Left kidney (tissue), 2 donors: ENCODE measurements around the gene CDC123. TPM values are rescaled to one million over a fixed set of nuclear protein-coding genes. Genes with fewer than 3 reads are reported as not detected.
"Not testable (repeated sequence)": the region's sequence is repeated elsewhere in the genome, so short reads cannot be mapped to it uniquely, and the experiment has no call there.

ENCODE experiments used
- DNase-seq: peaks from one replicate; pipeline ENCODE4 v3.0.0-alpha.2; 2013
- polyA plus RNA-seq: library from polyadenylated mRNA; unstranded; fragments of 120-200 nt; gene quantifications from one replicate; pipeline ENCODE4 v1.2.1, GENCODE V29; 2013; ENCODE audit not compliant: insufficient read length

Gene CDC123
- polyA plus RNA-seq, 1 donor: 132 TPM

DNA sequence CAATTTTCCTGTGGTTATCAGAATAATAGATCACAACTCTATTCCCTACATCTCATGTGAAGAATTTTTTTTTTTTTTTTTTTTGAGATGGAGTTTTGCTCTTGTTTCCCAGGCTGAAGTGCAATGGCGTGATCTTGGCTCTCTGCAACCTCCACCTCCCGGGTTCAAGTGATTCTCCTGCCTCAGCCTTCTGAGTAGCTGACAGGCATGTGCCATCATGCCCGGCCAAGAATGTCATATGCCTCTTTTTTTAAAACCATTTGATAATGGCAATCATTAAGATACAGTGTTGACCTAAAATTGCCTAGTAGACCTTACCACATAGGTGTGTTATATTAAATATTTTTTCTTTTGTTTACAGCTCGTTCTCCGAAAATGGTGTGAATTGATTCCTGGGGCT, 38.7 kb downstream of the CDC123 start:
- DNase-seq: not testable (repeated sequence)

DNA sequence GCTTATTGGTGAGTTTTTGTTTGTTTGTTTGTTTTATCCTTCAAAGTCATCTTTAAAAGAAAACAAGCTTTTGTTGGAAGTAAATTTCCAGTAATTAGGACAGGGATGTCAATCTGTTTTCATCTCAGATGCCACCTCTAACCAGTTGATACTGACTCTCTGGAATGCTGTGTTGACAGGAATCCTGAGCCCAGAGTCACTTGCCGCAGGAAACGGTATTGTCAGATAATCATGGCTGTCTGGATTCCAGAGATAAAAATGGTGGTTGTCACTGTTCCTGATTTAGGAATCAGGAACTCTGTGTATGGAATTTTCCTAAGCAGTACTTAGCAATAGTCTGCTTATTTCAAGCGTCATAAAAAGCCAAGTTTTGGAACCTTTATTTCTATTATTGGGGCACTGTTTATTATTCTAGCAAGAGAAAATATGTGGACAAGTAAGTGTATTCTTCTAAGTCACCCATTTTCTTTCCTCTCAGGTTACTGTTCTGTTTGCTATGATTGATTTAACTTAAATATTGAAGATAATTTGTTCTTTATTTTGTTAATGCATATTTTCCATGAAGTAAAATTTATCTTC, 39.2 kb downstream of the CDC123 start:
- DNase-seq: no peak

DNA sequence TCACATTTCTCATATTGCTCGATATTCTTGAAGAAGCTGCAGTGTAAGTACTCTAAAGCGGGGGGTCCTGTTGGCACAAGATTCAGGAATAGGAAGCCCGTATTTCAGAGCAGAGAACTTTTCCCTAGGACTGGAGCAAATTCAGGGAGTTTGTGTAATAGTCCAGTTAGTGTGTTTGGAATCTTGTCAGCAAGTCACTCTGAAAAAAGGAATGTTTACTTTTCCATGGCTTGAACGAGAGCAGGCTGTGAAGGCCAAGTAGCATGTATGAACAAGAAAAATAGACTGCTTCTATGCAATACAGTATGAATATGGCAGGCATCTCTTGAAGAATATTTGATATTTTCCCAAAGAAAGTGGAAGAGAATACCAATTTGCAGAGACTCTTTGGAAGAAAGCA, 39.8 kb downstream of the CDC123 start:
- DNase-seq: no peak

DNA sequence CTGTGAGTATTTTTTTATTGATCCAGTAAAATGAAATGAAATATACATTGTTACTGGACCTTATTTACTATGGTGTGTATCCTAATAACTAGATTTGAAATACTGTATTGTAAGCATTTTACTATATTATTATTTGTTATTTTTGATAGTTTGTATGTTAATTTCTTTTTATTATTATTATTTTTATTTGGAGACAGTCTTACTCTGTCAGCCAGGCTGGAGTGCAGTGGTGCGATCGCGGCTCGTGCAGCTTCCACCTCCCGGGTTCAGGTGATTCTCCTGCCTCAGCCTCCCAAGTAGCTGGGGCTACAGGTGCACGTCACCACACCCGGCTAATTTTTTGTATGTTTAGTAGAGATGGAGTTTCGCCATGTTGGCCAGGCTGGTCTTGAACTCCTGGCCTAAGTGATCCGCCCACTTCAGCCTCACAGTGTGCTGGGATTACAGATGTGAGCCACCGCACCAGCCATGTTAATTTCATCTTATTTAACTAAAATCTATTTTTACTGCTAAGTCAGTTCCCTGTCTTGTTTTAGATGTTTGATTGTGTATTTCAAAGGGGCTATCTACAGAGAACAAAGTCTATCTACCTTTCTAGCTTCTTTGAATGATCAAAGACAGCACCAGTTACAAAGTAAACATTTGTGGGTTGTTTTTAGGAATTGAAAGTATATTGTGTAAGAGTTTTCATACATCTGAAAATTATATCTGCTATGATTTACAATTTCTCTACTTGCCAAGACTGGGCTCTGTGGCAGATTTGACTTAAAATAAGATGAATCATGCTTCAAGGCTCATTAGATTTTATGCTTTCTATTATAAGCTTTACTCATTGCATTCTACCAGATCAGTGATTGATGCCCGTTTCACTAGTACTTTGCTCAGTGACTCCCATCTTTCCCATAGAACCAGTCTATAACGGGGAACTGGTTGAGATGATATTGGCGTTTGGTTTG, 41.6 kb downstream of the CDC123 start:
- DNase-seq: no peak

DNA sequence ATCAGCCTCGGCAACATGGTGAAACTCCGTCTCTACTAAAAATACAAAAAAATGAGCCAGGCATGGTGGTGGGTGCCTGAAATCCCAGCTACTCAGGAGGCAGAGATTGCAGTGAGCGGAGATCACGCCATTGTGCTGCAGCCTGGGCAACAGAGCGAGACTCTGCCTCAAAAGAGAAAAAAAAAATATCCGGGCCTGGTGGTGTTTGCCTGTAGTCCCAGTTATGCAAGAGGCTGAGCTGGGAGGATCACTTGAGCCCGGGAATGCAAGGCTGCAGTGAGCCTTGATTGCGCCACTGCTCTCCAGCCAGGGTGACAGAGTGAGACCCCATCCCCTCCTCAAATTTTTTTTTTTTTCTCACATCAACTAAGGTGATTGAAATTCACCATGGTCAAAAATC, 42.8 kb downstream of the CDC123 start:
- DNase-seq: no peak

DNA sequence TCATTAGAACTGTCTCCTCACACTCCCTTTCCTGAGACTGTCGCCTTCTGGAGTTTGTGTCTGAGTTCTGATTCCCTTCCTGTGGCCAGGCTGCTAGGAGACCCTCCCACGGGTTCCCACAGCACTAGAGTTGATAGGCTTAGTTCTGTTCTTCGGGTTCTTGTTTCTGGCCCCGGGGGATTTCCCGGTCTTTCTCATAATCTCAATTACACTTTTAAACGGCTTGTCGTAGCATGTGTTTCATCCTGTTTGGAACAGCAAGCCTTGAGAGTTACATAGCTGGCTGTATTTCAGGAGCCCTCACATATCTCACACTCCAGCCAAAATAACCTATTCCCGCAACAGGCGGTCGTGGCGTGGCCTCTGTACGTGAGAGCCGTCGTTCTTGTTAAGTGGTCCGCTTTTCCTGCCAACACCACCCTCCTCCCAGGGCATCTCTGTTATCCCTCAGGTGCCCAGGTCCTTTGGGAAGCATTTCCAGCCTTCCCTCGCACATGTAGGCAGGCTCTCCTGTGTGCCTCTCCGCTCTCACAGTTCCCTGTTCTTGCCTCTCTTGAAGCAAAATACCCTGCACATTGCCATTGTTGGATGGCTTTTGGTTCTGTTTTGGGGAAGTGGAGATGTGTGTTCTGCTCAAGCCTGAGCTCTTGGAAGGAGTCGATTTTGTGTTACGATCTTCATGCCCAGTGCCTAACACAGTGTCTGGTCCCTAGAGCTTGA, 46.0 kb downstream of the CDC123 start:
- DNase-seq: no peak

DNA sequence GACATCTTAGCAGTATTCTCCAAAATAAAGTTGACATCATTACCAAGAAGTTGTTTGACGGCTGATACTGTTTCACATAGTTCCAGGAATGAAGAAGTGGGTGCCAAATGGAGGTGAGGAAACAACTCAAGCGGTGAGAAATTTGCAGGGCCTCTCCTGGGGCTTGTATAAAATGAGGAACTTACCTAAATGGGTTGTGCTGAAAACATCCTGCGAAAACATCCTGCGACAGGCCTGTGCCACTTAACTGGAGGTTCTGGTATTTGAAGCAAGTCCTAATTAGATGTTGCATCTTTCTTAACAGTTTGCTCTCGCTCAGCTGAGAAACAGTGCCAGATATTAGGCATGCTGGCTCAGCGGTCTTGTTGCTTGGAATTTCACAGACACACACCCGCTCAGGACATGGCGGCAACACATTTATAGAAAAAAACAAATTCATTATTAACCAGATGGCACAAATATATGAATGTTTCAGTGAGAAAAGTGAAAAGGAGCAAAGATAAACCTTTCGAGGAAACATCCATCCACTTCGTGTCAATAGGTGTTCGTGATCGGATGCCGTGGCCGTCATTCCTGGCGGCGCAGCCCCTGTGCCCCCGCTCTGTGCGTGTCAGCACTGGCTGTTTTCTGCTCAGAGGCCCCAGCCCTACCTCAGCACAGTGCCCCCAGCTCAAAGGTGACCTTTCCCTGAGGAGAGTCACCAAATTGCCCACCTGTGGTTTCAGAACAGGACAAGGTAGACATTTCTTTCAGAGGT, 48.1 kb downstream of the CDC123 start:
- no peak for DNase-seq

DNA sequence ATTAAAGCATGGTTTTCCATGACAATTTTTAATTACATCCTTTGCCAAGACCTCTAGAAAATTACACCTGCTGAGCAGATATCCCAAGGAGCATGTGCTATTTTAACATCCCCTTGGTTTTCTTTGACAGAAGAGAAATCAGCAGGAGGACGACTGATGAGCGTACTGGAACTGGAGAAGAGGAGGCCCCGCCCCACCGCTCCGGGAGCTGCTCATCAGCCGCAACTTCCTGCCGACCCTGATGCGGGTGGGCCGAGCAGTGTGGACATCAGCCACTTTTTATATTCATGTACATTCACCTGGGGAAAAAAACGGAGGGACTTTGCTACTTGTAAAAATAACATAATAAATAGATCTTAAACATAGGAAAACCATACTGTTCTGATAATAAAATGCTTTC, 54.2 kb downstream of the CDC123 start:
- no peak for DNase-seq

DNA sequence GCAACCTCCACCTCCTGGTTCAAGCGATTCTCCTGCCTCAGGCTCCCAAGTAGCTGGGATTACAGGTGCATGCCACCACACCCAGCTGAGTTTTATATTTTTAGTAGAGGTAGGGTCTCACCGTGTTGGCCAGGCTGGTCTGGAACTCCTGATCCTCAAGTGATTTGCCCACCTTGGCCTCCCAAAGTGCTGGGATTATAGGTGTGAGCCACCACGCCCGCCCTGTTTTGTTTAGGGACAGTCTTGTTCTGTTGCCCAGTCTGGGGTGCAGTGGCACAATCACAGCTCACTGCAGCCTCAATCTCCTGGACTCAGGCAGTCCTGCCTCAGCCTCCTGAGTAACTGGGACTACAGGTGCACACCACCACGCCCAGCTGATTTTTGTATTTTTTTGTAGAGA, 54.7 kb downstream of the CDC123 start:
- DNase-seq: not testable (repeated sequence)

DNA sequence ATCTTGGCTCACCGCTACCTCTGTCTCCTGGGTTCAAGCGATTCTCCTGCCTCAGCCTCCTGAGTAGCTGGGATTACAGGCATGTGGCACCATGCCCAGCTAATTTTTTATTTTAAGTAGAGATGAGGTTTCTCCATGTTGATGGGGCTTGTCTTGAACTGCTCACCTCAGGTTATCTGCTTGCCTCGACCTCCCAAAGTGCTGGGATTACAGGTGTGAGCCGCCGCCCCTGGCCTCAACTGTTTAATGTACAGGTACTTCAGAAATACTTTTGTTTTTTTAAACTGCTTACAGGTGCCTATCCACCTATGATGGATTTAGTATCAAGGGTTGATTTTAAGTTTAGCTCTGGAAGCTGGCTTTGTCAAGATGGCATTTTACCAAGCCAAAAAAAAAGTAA, 55.6 kb downstream of the CDC123 start:
- no peak for DNase-seq

DNA sequence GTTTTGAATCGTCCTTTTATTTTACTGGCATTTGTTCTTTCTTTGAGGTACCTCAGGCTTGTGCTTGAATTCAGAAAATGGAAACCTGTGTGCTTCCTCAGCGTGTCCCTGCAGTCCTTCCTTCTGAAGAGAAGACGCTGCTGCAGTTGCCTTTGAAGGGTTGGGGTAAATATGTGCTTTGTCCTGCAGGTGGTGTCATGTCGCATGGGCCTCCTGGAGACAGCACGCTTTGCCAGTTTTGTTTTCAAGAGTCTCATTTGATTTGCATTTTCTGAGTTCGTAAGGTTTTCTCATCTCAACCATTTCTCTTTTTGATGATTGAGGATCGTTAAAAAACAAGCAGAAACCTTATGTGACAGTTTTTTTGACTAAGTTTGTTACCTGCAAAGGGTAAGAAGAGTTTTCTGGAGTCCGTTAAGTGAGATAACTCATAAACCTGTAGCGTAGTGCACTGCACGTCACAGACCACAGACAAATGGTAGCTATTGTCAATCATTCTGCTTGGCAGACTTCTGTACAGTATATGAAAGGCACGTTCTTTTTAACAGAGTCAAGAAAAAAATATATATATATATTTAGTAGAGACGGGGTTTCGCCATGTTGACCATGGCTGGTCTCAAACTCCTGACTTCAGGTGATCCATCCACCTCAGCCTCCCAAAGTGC, 57.0 kb downstream of the CDC123 start:
- DNase-seq: no peak

DNA sequence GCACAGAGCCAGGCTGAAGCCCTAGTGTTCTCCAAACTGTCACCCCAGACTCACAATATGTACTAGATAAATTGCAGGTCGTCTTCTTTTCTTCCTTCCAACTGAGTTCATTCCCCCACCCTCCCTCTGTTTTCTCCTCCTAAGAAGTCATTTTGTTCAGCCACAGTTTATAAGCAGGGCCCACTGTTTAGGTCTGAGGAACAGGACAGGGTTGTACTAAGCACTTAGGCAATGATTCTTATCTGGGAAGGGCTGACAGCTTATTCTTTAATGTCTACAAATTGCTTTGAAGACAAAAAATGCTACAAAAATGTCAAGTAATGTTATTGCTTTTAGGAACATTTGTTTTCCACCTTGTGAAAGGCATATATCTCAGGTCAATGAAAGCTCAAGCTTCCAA, 59.1 kb downstream of the CDC123 start:
- no peak for DNase-seq

DNA sequence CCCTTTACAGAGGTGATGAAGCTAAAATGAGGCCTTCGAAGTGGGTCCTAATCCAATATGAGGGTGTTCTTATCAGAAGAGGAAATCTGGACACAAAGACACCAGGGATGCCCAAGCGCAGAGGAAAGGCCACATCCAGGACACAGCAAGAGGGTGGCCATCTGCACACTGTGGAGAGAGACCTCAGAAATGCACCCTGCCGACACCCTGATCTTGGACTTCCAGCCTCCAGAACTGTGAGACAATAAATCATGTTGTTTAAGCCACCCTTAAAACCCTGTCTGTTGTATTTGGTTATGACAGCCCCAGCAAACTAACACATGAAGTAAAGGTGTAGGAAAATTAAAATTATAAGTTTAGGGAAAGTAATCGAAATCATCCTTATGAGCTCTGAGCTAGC, 64.0 kb downstream of the CDC123 start:
- no peak for DNase-seq

DNA sequence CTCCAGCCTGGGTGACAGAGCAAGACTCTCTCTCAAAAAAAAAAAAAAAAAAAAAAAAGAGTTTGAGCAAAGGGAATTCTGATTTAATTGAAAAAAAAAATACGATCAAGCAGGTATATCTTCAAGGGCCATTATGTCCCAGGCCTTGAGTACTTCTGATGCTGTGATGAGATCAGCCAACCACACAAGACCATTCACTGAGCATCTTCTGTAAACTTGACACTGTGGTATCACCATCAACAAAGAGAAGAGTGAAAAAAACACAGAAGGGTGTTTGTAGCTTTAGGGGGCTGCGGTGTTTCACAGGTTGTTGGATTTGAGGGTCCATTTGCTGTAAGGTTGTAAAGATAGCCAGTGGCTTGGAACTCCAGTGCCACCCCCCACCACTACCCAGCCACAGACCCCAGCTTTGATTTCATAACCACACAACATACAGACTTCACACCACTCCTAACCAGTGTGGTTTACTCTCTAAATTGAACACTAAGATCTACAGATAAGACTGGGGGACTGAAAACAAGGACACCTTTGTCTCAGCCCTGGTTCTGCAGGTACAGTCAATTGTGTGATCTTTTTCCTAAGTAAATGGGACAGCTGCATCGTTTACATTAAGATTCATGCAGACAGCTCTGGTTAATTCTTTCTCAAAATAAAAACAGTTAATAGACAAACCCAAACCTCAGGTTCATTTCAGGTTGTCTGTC, 66.4 kb downstream of the CDC123 start:
- no peak for DNase-seq

DNA sequence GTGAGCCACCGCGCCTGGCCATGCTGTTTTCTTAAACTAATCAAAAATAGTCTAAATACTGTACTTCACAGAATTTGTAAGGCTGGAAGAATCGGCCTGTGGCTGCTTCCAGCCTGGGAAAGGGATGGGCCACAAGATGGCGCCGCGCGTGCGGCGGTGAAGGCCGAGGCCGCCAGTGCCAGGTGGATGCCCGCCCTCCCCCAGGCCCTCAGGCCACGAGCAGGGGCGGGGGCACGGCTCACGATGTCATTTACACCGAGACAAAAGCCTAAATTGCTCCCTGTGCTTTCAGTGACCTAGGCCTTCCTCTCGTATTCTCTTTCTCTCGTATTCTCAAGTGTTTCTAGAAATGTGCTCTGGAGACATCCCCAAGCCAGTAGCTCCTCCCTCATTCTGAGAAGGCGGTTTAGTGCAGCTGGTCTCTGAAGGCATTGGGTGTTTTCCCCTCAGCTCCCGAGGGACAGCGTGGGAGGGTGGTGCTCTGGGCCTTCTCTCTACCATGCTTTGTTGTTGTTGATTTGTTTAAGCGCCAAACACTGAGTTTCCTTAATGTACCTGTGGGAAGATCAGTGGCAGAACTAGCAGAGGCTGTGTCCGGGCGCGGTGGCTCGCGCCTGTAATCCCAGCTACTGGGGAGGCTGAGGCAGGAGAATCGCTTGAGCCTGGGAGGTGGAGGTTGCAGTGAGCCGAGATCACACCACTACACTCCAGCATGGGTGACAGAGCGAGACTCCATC, 68.4 kb downstream of the CDC123 start:
- peak; percentile 70 for DNase-seq

DNA sequence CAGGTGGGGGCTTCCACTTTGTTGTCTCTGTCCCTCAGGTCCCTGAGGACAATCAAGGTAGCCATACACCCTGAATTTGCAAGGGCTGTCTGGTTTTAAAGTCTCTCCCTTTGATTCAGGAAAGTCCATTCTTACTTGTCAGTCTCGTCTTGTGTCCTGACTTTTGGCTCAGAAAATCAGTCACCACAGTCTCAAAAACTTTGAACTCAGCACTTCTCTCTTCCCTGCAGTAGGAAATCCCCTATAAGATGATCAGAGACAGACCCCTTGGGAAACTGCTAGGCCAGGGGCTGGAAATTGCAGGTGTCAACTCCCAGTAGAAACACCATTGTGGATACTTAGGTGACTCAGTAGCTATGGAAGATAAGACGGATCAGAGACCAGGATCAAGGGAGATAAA, 73.1 kb downstream of the CDC123 start:
- DNase-seq: no peak

DNA sequence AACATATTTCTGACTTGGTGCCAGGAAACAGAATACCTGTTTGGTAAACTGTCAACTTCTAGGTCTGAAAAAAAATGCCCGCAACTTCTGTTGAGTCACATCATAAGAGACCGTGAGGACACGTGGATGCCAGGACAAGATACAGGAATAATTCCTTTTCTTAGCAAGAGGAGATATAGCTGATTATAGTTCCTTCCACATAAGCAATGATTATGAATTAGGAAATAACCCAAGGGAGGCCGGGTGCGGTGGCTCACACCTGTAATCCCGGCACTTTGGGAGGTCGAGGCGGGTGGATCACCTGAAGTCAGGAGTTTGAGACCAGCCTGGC, 75.2 kb downstream of the CDC123 start:
- DNase-seq: no peak

DNA sequence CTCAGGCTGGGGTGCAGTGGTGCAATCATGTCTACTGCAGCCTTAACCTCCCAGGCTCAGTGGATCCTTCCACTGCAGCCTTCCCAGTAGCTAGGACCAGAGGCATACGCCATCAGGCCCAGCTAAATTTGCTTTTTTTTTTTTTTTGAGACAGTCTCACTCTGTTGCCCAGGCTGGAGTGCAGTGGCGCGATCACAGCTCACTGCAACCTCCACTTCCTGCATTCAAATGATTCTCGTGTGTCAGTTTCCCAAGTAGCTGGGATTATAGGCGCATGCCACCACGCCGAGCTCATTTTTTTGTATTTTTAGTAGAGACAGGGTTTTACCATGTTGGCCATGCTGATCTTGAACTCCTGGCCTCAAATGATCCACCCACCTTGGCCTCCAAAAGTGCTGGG, 81.9 kb downstream of the CDC123 start:
- DNase-seq: not testable (repeated sequence)

DNA sequence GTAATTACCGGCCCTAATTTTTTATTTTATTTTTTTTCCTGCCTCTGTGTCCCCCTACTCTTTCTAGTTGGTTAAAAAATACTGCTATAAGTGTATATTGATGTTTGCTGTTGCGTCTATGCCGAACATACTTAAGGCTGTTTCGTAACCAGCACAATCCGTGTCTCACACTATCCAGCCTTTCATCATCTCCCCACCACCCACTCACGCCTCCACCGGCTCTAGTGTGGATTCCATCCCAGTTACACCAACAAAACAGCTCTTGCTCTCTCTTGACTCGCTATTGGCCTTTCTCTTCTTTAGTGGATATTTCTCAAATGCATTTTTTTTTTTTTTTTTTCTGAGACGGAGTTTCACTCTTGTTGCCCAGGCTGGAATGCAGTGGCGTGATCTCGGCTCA, 83.3 kb downstream of the CDC123 start:
- DNase-seq: no peak

DNA sequence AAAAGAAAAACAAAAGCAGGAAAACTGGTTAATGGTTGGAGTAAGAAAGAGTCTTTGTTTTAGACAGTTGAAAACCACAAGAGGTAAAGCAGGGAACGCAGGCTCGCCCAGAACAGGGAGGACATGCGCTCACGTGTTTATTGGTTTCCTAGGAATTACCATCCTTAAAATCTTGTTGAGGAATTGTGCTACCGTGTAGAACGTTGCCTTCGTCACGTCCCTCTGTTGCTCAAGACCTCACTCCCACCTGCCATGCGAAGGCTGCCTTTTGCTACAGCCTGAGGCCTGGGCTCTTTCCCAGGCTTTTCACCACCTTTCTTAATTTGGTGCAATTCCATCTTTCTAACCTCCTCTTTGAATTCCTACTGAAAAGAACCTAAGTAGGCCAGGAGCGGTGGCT, 91.8 kb downstream of the CDC123 start:
- no peak for DNase-seq

DNA sequence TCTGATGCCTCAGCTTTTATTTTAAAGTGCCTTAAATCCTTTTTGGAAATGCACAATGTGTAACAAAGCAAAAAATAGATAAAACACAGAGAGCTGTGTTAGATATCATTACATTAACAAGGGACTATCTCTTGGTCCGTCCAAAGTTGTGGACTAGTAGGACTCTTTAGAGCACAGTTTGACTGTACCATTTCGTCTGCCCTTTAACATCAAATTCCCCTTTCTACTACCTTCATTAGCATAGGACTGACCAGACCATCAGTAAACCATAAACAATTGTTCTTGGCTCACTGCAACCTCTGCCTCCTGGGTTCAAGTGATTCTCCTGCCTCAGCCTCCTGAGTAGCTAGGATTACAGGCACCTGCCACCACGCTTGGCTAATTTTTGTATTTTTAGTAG, 101.8 kb downstream of the CDC123 start:
- DNase-seq: not testable (repeated sequence)
